ENCODE results near the gene MAOA.
"Not testable (repeated sequence)": the region's sequence is repeated elsewhere in the genome, so short reads cannot be mapped to it uniquely, and the experiment has no call there.

The MAOA gene

DNA sequence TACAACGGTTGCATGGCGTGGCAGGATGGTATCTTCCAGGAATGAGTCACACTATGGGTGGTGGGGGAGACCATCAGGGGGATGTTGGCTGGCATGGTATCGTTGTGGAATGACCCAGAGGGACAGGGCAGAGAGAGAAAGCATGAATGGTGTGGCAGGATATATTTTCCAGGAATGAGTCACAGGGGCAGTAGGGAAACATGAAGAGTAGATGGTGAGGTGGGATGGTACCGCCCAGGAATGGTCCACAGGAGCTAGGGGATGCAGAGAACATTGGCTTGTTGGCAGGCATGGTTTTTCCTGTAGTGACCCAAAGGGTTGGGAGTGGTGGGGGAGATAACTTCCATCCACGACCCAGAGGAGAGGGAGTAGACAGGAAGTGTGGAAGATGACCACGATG lies 62.4 kb downstream of the MAOA start:
- DNase-seq: no peak

DNA sequence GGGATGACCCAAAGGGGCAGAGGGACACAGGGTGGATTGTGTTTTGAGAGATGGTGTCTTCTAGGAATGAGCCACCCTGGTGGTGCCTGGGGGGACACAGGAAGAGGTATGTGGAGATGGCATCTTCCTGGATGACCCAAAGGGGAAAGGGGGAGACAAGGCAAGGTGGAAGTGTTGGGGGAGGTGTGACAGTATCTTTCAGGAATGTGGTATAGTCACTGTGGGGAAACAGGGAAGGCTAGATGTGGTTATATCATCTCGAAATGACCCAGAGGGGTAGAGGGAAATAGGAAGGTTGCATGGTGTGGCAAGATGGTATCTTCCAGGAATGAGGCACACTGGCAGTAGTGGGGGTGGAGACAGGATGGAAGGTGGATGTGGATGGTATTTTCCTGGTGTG lies 62.9 kb downstream of the MAOA start:
- DNase-seq: no peak

- DNase-seq: no peak
Observed at GRCh38 chrX:43720082-43720481, 64.0 kb downstream of the MAOA start.

GRCh38 chrX:43720961-43721360 lies 64.9 kb downstream of the MAOA start:
- no peak for DNase-seq

DNA sequence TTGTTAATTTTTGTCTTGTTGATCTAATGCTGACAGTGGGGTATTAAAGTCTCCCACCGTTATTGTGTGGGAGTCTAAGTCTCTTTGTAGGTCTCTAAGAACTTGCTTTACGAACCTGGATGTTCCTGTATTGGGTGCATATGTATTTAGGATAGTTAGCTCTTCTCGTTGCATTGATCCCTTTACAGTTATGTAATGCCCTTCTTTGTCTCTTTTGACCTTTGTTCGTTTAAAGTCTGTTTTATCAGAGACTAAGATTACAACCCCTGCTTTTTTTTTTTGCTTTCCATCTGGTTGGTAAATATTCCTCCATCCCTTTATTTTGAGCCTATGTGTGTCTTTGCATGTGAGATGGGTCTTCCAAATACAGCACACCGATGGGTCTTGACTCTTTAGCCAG lies 69.1 kb downstream of the MAOA start:
- not testable (repeated sequence) for DNase-seq

DNA sequence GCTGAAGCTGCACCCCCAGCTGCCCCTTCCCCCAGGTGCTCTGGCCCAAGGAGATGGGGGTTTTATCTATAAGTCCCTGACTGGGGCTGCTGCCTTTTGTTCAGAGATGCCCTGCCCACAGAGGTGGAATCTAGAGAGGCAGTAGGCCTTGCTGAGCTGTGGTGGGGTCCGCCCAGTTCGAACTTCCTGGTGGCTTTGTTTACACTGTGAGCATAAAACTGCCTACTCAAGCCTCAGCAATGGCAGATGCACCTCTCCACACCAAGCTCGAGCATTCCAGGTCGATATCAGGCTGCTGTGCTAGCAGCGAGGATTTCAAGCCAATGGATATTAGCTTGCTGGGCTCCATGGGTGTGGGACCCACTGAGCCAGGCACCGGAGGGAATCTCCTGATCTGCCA lies 71.2 kb downstream of the MAOA start:
- DNase-seq: not testable (repeated sequence)

GRCh38 chrX:43728002-43728401 lies 71.9 kb downstream of the MAOA start:
- peak; percentile 7 for DNase-seq

- DNase-seq: no peak
Observed at GRCh38 chrX:43728966-43729365, 72.9 kb downstream of the MAOA start.

GRCh38 chrX:43731086-43731485 lies 75.0 kb downstream of the MAOA start:
- DNase-seq: no peak

DNA sequence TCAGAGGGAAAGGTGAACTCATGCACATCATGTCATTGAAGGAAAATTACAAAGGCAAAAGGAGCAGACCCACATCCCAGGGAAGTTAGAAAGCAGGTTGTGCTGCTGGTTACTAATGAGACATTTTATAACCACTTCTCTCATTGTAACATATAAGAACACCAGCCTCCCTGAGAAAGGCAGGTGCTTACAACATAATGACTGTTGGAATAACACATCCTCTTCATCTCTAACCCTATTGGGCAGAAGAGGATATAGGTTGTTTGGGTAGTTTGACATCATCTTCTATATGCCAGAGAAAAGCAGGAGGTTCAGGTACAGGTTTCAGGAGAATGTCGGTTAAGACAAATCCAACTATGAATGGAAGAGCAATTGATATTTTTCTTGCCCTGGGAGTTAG lies 77.6 kb downstream of the MAOA start:
- no peak for DNase-seq

DNA sequence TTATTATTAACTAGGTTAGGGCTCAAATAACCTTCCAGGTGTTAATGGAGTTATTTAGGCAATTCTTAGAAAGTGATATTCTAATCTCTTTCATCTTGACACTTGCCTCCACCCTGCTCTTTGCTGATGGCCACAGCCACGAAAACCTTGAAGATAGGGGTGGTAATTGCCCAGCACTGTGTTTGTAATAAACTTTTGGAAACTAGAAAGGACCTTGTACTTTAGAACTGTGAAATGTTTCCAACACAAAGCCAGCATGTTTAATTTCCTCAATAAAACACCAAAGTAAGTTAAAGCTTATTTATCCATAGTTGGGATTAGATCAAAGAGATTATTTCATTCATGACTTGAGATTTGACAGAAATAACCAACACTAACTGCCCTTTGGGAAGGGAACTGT lies 78.3 kb downstream of the MAOA start:
- DNase-seq: no peak

- DNase-seq: no peak
Observed at GRCh38 chrX:43735534-43735933, 79.4 kb downstream of the MAOA start.

GRCh38 chrX:43735957-43736356 lies 79.9 kb downstream of the MAOA start:
- no peak for DNase-seq

- DNase-seq: no peak
Observed at GRCh38 chrX:43741843-43742573, 85.9 kb downstream of the MAOA start.

GRCh38 chrX:43743100-43743822 lies 87.2 kb downstream of the MAOA start:
- no peak for DNase-seq

- DNase-seq: no peak
Observed at GRCh38 chrX:43744284-43744683, 88.2 kb downstream of the MAOA start.

DNA sequence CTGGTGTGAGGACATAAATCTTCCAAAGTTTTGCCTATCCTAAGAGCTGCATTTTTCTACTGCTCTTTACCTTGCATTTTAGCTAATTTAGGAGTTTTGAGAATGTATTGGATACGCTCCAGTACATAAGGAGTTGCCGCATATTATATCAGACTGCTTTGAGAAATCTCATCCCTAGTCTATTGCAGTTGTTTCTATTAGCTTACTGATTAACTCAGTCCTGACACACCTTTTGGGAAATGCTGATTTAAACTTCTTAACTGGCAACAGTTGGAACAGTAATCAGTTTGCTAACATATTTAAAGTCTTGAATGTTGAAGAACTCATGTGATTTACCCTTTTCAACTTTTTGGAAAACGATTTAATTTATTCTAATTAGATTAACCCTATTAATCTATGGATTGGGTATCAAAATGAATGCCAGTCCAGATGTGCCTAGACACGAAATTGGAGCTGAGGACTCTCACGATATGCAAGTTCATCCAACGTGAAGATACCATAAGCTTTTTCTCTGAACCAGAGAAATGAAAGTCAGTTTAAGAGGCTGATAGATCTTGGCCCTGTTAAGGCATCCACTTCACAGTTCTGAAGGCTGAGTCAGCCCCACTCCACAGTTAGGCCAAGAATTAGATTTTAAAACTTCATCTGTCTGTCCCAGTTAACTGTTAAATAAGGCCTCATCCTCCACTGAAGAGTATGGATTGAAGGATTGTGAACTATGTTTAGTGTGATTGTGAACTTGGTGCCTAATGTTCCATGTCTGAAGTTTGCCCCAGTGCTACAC lies 90.0 kb downstream of the MAOA start:
- DNase-seq: no peak

DNA sequence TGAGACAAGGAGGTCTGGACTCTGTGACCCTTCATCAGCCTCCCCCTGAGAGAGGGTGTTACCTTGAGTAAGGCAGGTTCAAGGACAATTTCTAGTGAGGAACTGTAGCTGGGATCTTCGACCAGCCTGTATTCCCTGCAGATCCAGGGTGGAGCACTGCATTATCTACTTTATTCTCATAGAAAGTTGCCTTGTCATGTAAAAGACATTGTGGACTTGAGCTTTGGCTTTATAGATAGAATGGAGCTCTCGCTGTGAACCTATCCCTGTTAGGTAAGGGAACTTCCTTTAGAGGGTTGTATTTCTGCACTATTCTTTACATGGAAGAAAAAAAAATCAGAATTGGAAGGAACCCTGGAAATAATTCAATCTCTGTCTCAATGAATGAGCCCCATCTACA lies 91.4 kb downstream of the MAOA start:
- DNase-seq: no peak

GRCh38 chrX:43750248-43750676 lies 94.2 kb downstream of the MAOA start:
- peak; percentile 69 for DNase-seq

- DNase-seq: no peak
Observed at GRCh38 chrX:43753637-43754036, 97.5 kb downstream of the MAOA start.

GRCh38 chrX:43756076-43756475 lies 100.0 kb downstream of the MAOA start:
- no peak for DNase-seq

GRCh38 chrX:43758044-43758443 lies 101.9 kb downstream of the MAOA start:
- DNase-seq: no peak

DNA sequence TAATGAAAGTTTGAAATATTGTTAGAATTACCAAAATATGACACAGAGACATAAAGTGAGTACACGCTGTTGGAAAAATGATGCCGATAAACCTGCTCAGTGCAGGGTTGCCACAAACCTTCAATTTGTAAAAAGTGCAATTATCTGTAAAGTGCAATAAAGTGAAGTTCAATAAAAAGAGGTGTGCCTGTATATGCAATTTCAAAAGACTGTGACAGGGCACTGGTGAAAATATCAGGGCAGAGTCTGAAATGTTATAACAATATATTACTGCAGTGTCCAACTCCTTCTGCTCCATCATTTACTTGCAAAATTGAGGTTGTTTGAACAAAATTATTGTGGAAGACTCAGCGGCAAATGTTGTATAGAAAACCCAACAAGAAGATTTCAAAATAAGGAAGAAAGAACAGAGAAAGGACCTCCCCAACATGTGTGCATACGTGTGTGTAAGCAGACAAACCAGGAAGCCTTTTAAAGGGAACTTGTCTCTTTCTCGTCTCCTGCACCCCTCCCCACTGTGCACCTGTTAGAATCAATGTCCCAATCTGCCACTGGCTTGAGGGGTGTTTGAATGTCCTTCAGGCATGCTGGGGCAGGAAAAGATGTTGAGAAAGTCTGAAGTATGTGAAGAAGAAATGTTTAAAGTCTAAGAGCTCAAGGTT lies 130.0 kb downstream of the MAOA start:
- DNase-seq: no peak
